Stimulated activated CD8-positive, alpha-beta memory T cell treated with anti-CD3 and anti-CD28 coated beads, Interleukin-12 subunit alpha, Interleukin-12 subunit beta, amount 100 ng/mL, for 24 hours (primary cell): ENCODE measurements around the gene PDXK.
A peak's percentile ranks its signal among the peaks of the same experiment; 100 is the strongest.

Experiments used
- DNase-seq: peaks from one replicate; pipeline ENCODE4 v3.0.0-alpha.2; 2020; ENCODE audit errors: extremely low read depth

Gene PDXK

DNA sequence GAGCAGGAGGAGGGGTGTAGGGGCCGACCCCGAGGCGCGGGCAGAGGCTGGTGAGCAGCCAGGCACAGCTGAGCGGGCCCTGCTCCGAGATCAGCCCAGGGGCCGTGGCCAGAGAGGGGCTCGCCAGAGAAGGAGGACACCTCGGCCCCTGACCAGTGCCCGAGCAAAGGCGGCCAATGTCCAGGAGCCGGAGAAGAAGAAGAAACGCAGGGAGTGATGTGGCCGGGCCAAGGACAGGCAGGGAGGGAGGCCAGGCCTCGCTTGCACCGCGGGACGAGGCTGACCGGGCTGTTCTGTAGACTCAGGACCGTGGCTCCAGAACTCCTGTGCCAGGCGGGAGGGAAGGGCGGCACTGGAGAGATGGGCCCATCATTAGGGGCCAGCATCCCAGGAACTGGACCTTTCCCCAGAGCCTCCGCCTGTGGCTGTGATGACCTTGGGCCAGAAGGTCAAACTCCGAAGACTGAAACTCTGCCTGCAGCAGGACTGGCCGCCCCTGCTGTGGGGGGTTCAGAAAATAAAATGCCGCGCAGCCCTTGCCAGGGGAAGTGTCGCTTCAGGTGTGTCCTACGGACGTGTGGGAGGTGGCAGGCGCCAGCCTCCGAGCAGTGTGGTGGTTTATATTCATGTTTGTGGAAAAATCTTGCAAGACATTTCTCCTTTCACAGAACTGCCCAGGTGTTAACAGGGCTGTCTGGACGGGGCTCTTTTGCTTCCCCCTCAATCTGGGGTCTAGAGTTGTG, 84.8 kb downstream of the PDXK start:
- DNase-seq, result no peak

DNA sequence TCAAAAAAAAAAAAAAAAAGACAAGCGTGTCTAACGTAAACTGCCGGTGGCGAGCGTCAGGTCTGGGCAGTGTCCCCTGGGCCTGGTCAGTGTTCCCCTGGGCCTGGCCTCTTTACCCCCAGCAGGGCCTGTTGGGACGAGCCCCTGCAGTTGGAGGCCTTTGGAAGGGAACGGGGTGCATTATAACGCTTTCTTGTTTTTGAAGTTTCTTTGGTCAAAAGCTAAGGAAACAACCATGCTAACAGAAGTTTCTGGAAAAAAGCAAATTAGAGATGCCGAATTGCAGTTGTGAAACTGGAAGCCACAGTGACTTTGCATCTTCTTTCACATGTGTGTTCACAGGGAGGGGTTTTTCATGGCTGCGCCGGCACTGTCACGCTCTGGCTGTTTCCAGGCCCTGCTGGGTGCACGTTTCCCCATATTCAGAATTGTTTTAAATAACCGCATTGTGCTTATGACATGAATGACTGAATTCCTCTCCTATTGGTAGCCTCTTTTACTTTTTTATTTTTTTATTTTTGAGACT, 86.4 kb downstream of the PDXK start:
- DNase-seq, result no peak

DNA sequence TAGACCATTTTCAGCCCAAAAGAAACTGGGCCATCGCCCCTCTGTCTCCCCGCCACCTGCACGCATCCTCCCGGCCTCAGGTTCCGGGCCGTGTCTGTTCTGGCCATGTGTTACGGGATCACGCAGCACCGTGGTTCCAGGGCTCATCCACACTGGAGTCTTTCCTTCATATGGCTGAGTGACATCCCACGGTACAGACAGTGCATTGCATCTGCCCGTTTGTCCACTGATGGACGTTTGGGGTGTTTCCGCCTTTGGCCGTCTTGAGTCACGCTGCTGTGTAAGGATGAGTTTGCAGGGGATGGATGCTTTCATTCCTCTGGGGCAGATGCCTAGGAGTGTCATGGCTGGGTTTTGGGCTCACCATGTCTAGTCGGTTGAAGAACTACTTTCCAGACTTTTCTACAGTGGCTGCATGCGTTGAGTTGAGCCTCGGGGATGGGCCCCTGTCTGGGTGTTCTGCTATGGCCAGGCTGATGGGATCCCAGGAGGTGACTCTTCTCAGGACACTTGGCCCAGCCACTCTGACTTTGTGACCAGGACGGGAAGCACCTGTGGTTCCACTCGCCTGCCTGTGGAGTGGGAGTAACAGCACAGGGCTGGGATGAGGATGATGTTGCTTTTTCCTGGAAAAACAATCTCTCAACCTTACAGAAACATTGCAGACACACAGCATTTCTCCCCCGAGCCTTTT, 87.2 kb downstream of the PDXK start:
- no peak for DNase-seq

DNA sequence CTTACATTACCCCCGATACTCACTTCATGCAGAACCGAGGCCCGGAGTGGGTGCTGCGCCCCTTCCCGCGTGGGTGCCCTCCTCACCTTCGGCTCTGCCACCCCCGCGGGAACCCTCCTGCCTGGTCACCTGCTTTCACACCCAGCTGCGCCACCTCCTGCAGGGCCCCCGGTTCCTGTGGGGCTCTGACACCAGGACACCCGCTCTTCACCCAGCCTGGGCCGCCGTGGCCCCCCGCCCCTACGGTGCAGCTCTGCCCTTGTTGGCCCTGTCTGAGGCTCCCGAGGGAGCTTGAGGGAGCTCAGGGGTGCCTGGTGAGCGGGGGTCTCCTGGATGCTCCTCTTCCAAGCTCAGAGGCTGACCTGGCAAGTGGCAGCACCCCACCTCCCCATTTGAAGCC, 89.4 kb downstream of the PDXK start:
- no peak for DNase-seq

DNA sequence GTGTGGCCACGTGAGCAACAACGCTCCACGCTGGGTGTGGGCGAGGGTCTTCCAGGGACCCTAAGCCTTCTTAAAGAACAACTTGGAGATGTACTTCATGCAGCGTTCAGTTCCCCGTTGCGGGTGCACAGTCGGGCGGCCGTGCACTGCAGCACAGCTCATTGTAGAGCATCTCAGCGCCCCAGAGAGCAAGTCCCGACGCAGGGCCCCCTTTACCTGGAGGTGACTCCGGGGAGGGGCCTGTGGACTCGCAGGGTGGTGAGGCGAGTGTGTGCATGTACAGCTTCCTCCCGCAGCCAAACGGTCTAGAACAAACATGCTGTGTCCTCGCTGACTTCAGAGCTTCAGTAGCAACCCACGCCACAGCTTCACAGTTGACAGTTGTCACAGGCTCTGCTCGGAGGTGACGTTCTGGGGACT, 89.9 kb downstream of the PDXK start:
- DNase-seq, result no peak

DNA sequence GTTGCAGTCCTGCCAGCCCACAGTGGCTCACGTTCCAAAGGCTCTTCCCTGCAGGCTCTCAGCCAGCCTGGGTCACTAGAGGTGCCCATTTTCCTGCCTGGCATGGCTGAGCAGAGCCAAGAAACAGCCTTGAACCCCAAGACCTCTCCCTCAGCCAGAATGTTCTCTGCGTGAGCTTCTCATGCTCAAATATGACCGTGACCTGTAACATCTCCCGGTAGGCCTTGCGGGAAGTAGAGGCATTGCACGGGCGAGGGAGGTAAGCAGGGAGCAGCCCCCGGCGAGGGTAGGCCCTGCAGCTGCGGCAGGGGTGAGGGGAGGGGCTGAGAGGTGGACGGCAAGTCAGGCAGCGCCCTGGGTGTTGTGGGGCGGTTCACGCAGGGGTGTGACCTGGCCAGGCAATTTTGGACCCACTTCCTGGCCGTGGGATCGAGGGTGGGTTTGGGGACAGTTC, 90.4 kb downstream of the PDXK start:
- DNase-seq, result no peak

DNA sequence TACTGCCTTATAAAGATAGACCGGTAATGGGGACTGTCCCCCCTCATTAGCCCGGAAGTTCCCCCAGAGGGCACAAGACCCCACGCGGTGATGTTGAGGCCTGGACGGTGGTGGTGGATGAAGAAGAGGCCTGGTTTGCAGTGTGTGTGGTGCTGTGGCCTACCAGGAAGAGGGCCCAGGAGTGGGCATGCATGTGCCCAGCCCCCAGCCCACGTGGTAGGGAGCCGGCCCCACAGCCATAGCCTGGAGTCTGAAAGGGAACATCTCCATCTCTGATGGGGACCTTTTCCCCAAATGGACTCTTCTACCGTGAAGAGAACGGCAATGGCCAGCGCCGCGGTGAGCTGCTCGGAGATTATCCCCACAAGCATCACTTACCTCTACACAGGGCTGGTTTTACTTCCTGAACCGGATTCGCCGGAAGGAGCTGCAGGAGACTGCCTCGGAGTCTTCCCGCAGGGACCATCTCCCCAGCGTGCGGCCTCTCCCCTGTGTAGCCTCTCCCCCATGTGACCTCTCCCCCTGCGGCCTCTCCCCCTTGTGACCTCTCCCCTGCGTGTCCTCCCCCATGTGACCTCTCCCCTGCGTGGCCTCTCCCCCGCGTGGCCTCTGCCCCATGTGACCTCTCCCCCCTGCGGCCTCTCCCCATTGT, 91.0 kb downstream of the PDXK start:
- no peak for DNase-seq

DNA sequence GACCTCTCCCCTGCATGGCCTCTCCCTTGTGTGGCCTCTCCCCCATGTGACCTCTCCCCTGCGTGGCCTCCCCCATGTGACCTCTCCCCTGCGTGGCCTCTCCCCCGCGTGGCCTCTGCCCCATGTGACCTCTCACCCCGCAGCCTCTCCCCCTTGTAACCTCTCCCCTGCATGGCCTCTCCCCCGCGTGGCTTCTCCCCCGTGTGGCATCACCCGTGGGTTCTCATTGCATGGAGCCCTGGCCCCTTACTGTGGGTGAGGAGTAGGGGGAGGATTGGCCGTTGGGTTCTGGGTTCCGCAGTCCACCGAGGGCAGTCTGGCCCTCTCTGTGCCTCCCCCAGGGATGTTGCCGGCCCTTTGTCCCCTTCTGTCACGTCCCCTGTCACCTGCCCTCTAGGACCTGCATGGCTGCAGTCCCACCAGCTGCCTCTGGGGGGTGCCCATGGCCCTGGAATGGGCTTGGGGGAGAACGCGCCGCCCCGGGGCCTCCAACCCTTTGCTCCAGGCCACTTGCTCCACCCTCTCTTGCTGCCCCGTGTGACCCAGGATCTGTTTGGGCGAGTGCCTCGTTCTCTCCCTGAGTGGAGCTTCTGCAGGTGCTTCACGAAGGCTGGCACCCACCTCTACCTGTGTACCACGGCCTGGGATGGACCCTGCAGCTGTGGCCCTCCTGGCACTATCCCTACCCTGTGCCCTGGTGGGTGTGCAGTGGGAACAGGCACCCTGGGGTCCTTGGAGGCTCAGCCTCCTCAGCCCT, 91.8 kb downstream of the PDXK start:
- peak; percentile 67 for DNase-seq

DNA sequence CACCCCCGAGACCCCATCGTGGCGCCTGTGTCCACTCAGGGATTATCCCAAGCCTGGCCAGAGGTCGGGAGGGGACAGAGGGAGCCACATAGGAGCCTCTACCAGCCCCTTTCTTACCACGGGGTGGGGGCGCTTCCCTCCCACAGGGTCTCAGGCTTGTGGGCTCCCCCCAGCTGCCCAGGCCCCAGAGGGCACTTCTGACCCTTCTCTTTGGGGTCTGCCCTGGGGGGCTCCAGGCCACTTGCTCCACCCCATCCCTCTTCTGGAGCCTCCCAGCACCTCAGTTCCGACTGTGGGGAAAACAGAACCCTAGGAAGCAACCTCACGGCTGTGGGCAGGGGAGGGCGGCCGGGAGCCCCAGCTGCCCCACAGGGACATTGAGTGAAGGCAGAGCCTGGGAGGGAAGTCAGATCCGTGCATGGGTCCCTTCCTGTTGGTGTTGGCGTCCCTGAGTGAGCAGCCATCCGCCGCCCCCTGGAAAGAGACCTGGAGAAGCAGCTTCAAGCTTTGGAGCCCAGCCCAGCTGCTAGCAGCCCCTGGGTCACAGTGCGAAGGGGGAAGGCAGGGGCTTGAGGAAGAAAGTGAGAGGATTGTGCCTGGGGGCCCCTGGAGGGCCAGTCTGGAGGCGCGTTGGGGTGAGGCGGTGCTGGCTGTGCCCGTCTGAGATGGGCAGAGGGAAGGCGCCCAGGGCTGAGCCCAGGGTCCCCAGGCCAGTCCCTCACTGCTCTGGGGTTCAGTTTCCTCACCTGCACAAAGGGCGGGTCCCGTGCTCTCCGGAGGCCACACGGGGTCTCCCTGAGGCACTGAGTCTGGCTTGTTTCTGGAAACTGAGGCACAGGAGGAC, 92.6 kb downstream of the PDXK start:
- DNase-seq, result no peak
